Measurements from ENCODE around the gene APOBEC3H.
"Not testable (repeated sequence)": the region's sequence is repeated elsewhere in the genome, so short reads cannot be mapped to it uniquely, and the experiment has no call there.

The APOBEC3H gene

DNA sequence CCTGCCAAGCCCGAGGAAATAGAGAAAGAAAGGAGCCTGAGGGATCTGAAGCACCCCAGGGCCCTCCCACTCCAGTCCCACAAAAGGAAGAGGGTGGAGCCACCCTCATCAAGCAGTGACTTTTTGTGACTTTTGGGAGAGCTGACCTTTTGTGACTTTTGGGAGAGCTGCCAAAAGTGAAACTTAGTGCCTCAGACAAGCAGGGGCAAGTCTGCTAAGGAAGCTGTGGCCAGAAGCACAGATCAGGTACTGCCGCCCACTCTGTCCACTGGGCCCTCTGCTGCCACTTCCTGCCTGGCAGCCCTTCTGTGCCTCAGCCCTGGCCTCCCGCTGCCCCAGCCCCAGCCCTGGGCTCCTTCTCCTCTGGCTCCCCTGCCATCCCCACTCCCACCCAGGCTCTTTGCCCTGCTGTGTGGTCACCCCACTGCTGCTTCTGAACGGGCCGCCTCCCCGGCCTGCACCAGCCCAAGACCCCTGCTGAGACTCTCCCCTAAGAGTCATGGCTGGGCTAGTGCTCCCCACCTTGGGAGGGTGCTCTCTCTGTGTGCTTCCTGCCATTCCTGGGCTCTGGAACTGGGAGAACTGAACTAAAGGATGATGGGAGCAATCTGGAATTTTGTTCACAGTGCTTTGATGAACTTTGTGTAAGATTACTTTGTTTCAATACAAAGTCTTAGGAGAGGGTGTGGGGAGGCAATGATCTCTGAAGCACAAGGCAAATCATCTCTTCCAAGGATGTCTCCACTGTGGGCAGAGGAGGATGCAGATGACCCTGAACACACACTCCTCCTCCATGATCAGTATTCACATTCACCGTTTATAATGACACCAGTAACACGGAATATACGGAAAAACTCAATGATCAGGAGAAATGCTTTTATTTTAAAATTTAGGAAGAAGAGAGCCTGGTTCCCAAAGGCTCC lies at the start of gene APOBEC3H:
Gene APOBEC3H (plus strand): TSS at position 147 of the 923 bp plus-strand sequence. CDS start 3,035 bp downstream, outside the sequence.
- no peak for FAIRE-seq

DNA sequence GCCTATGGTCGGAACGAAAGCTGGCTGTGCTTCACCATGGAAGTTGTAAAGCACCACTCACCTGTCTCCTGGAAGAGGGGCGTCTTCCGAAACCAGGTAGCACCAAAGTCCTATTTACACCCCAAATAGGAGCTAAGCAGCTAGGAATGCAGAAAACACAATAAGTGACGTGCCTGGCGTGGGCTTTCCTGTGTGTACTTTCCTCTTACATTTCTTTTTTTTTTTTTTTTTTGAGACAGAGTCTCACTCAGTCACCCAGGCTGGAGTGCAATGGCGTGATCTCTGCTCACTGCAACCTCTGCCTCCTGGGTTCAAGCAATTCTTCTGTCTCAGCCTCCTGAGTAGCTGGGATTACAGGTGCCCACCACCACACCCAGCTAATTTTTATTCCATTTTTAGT lies 47.6 kb upstream of the APOBEC3H start:
- not testable (repeated sequence) for FAIRE-seq

DNA sequence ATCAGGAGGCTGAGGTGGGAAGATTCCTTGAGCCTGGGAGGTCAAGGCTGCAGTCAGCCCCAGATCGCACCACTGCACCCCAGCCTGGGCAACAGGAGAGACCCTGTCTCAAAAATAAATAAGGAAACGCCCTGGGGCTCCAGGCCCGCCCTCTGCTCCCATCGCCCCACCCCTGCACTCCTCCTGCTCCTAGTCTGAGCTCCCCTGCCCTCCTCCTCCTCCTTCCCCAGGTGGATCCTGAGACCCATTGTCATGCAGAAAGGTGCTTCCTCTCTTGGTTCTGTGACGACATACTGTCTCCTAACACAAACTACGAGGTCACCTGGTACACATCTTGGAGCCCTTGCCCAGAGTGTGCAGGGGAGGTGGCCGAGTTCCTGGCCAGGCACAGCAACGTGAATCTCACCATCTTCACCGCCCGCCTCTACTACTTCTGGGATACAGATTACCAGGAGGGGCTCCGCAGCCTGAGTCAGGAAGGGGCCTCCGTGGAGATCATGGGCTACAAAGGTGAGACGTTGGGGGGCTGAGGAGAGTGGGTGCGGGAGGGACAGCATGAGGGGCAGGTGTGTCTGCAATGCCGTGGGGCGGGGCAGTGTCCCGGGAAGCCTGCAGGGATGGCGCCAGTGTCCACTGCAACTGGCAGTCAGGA lies 45.1 kb upstream of the APOBEC3H start:
- FAIRE-seq: not testable (repeated sequence)

GRCh38 chr22:39055658-39056057 lies 41.4 kb upstream of the APOBEC3H start:
- no peak for FAIRE-seq

- FAIRE-seq: not testable (repeated sequence)
Measured at GRCh38 chr22:39061290-39061689, 35.8 kb upstream of the APOBEC3H start.

DNA sequence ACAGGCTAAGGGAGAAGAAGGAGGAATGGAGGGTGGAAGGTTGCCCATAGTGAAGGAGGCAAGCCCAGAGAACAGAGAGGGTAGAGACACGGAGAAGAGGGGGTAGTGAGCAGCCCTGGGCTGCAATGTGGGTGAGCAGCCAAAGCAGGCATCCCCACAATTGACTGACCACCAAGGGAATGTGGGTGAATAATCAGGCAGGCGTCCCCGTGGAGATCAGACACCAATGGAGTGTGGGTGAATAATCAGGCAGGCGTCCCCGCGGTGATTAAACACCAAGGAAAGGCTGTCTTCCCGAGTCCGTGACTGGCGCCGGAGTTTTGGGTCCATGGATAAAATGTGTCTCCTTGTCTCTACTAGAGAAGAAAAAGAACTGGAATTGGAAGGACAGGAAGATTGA lies 35.1 kb upstream of the APOBEC3H start:
- FAIRE-seq: not testable (repeated sequence)

DNA sequence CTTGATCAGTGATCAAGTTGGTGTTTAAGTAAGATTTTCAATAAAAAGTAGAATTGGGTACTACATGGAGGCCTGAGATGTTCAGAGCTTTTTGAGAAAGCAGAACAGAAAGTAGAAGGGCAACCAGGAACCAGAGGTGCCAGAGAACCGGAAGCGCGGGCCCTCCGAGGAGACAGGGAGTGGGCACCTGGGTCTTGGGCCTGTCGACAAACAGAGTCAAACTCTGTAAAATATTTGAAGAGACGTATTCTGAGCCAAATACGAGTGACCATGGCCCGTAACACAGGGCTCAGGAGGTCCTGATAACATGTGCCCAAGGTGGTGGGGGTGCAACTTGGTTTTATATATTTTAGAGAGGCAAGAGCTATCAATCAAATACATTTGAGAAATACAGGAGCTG lies 33.1 kb upstream of the APOBEC3H start:
- FAIRE-seq: not testable (repeated sequence)

GRCh38 chr22:39066442-39067276 lies 30.4 kb upstream of the APOBEC3H start:
- not testable (repeated sequence) for FAIRE-seq

- FAIRE-seq: no peak
Measured at GRCh38 chr22:39068033-39068785, 28.8 kb upstream of the APOBEC3H start.

DNA sequence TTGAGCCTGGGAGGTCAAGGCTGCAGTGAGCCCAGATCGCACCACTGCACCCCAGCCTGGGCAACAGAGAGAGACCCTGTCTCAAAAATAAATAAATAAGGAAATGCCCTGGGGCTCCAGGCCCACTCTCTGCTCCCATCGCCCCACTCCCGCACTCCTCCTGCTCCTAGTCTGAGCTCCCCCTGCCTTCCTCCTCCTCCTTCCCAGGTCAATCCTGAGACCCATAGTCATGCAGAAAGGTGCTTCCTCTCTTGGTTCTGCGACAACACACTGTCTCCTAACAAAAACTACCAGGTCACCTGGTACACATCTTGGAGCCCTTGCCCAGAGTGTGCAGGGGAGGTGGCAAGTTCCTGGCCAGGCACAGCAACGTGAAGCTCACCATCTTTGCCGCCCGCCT lies 26.9 kb upstream of the APOBEC3H start:
- no peak for FAIRE-seq

GRCh38 chr22:39072581-39072981 lies 24.5 kb upstream of the APOBEC3H start:
- FAIRE-seq: not testable (repeated sequence)

DNA sequence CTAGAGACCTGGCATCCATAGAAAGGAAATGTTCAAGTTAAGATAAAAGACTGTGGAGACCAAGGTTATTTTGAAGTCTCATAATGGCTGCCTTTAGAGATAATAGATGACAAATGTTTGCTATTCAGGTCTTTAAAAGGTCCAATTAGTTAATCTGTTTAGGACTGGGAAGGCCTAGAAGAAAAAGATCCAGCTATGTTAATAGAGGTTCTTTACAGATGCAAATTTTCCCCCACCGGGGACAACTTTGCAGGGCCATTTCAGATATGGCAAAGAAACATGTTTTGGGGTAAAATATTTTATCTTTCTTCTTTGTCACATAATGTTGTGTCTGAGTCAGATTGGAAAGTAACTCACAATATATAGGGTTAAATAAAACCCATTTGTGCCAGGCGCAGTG lies 23.1 kb upstream of the APOBEC3H start:
- FAIRE-seq: no peak

DNA sequence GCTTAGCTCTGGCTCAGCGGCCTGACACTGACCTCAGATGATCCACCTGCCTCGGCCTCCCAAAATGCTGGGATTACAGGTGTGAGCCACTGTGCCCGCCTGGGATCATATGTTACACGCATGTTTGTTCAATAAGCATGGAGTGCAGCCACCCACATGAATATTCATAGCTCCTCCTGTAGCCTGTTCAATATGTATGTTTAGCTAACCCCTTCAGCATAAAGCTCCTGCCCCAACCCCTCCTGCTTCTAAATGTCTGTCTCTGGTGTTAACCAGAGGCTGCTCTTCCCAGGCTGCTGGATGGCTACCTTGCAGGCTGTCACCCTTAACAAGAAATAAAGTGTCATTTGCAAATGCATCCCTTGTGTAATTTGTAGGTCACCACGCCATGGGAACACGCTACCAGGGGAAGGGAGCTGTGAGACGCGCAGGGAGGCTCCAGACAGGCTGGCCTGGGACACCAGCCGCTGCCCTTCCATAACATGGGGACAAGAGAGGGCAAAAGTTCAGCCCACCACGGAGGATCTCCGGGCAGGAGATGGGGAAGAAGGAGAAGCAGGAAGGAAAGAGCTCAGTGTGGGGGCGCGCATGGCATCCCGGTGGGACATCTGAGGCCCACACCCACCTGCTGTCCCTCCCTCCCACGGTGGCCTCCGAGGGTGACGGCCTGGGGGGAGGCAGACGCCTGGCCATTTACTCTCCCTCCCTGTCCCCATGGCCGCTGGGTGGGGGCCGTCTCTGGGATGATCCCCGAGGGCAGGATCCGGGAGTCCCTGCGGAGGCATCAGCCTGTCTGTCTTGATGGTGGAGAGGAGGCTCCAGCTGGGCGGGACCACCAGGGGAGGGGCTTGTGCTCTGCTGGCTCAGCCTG lies 20.7 kb upstream of the APOBEC3H start:
- FAIRE-seq: not testable (repeated sequence)

DNA sequence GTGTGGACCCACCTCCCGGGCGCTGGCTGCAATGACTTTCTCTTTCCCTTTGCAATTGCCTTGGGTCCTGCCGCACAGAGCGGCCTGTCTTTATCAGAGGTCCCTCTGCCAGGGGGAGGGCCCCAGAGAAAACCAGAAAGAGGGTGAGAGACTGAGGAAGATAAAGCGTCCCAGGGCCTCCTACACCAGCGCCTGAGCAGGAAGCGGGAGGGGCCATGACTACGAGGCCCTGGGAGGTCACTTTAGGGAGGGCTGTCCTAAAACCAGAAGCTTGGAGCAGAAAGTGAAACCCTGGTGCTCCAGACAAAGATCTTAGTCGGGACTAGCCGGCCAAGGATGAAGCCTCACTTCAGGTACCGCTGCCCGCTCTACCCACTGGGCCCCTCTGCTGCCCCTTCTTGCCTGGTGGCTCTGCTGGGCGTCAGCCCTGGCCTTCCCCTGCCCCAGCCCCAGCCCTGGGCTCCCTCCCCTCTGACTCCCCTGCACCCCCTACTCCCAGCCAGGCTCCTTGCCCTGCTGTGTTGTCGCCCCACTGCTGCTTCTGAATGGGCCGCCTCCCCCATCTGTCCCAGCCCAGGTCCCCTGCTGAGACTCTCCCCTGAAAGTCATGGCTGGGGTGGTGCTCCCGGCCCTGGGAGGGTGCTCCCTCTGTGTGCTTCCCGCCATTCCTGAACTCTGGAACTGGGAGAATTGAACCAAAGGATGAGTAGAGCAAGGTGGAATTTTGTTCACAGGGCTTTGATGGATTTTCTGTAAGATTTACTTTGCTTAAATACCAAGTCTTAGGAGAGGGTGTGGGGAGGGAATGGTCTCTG lies 19.8 kb upstream of the APOBEC3H start, which contains the start of gene APOBEC3G:
Gene APOBEC3G (plus strand): TSS at position 250 of the 815 bp plus-strand sequence. CDS start 87 bp downstream, at position 337.
- peak; percentile 89 for FAIRE-seq

- FAIRE-seq: not testable (repeated sequence)
Measured at GRCh38 chr22:39077912-39078311, 19.1 kb upstream of the APOBEC3H start.

- no peak for FAIRE-seq
Measured at GRCh38 chr22:39078329-39078728, 18.7 kb upstream of the APOBEC3H start.

DNA sequence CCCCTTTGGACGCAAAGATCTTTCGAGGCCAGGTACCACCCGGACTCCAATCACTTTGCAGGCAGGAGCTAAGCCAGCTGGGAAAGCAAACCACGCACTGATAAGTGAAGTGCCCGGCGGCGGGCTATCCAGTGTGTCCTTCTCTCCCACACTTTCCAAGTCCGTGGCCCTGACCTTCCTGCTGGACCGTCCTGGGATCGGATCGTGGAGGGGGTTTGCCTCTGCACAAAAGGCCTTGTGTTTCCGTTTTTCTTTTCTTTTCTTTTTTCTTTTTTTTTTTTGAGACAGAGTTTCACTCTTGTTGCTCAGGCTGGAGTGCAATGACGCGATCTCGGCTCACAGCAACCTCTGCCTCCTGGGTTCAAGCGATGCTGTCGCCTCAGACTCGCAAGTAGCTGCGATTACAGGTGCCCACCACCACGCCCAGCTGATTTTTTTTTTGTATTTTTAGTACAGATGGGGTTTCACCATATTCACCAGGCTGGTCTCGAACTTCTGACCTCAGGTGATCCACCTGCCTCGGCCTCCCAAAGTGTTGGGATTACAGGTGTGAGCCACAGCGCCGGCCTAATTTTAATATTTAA lies 17.9 kb upstream of the APOBEC3H start:
- FAIRE-seq: not testable (repeated sequence)

DNA sequence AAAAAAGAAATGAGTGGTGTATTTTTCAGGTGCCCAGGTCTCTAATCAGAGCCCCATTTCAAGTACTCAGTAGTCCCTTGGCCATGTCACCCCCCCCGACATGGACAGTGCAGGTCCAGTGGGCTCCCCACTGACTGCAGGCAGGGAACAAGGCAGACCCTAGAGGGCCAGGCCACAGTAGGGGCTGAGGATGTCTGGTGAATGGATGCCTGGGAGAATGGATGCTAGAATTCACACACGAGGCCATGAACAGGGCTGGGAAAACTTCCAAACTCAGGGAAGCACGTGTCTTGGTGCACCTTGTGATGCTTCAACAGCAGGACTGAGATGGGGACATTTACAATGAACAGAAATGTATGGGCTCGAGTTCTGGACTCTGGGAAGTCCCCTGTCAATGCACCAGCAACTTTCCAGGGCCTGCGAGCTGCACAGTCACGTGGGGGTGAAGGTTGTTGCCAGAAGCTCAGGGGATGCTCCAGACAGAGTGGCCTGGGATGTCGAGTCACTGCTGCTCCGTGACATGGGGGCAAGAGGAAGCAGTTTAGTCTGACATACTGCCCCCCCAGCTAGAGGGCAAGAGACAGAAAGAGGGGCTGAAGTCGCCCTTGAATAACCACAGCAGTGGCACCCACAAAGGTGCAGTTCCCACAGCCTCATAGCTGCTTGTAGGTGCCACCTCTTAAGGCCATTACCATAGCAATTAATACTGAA lies 16.8 kb upstream of the APOBEC3H start:
- FAIRE-seq: no peak

DNA sequence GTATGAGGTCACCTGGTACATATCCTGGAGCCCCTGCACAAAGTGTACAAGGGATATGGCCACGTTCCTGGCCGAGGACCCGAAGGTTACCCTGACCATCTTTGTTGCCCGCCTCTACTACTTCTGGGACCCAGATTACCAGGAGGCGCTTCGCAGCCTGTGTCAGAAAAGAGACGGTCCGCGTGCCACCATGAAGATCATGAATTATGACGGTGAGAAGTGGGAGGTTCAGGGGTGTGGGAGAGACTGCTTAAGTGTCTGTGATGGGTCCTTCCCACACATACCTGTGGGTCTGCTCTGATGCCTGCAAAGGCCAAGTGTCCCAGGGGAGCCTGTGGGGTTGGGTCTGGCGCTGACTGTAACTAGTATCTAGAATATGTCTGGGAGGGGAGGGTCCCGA lies 16.0 kb upstream of the APOBEC3H start:
- FAIRE-seq: no peak
